Measurements from ENCODE around the gene RRAGD.

- TF ChIP-seq POLR2A (IDR thresholded peaks at IDR 0.05) (no peak), CTCF (IDR thresholded peaks at IDR 0.05) (no peak)
Measured at GRCh38 chr6:89439014-89439413, 26.9 kb upstream of the RRAGD start.
